ENCODE data around the gene CLCN1.

The CLCN1 gene

DNA sequence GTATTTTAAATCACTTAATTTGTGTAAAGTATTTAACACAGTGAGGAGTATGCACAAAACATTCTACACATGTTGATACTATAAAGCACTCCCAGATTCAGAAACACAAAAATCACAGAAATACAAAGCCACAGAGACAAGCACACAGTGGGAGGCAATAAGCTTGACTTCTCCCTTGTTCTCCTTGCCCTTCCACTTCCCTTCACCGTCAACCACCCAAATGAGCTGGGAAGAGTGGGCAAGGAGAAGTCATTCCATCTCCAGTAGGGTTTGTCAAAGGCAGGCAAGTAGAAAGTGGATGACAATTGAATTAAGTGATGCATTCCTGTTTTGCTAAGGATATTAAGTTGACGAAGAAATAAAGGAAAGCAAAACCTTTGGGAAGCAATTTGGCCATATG is 35.3 kb upstream of the CLCN1 start:
- DNase-seq (ENCODE audit: low read depth), result no peak
- no peak for TF ChIP-seq CTCF (IDR thresholded peaks at IDR 0.05; ENCODE audit: insufficient read depth, low read depth, low read length, missing control alignments)
- no peak overlapping the region for H3K4me3 ChIP-seq (ENCODE audit: low read depth, low read length)

DNA sequence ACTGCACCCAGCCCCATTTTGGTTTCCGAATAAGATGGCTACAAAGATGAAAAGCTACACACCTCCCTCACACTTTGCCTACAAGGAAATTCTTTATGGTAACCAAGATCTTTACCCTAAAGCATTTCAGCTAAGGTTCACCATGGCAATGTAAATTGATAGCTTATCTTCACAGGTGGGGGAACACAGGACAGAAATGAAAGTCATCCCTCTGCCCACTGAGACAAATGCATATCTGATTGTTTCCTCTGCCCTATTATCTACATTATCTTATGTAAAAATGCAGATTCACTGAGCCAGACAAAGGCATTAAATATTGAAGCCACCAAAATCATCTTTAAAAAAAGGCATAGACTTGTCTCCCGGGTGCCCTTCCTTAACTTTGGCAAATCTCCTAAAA is 34.4 kb upstream of the CLCN1 start:
- H3K4me3 ChIP-seq (ENCODE audit: low read depth, low read length), result no peak overlapping the region
- DNase-seq (ENCODE audit: low read depth), result no peak
- no peak for TF ChIP-seq CTCF (IDR thresholded peaks at IDR 0.05; ENCODE audit: insufficient read depth, low read depth, low read length, missing control alignments)

GRCh38 chr7:143282124-143282523 is 33.8 kb upstream of the CLCN1 start:
- DNase-seq (ENCODE audit: low read depth), result no peak
- no peak overlapping the region for H3K4me3 ChIP-seq (ENCODE audit: low read depth, low read length)
- TF ChIP-seq CTCF (IDR thresholded peaks at IDR 0.05; ENCODE audit: insufficient read depth, low read depth, low read length, missing control alignments), result no peak

GRCh38 chr7:143283381-143283780 is 32.5 kb upstream of the CLCN1 start:
- no peak for DNase-seq (ENCODE audit: low read depth)
- TF ChIP-seq CTCF (IDR thresholded peaks at IDR 0.05; ENCODE audit: insufficient read depth, low read depth, low read length, missing control alignments), result no peak
- no peak overlapping the region for H3K4me3 ChIP-seq (ENCODE audit: low read depth, low read length)

- no peak for DNase-seq (ENCODE audit: low read depth)
- no peak within 1 kb of the TSS for H3K4me3 ChIP-seq (ENCODE audit: low read depth, low read length)
These were observed 31.1 kb upstream of the CLCN1 start, which contains the start of gene TMEM139 for GRCh38 chr7:143284591-143285469. TSS of gene TMEM139 (plus strand) at chr7:143284958. CDS start at chr7:143285958, 1,000 bp downstream.

GRCh38 chr7:143285470-143285778 is 30.5 kb upstream of the CLCN1 start:
- TF ChIP-seq CTCF (IDR thresholded peaks at IDR 0.05; ENCODE audit: insufficient read depth, low read depth, low read length, missing control alignments), result no peak
- no peak for DNase-seq (ENCODE audit: low read depth)
- no peak overlapping the region for H3K4me3 ChIP-seq (ENCODE audit: low read depth, low read length)

More at GRCh38 chr7:143284591-143285469, 31.1 kb upstream of the CLCN1 start, which contains the start of gene TMEM139:
- no peak for TF ChIP-seq CTCF (IDR thresholded peaks at IDR 0.05; ENCODE audit: insufficient read depth, low read depth, low read length, missing control alignments)
